ENCODE results near the gene C1QTNF6. TPM values are rescaled to one million over a fixed set of nuclear protein-coding genes. Genes with fewer than 3 reads are reported as not detected.

The C1QTNF6 gene
- total and polyA plus RNA-seq, 10 of the 15 experiments (the other 5 are each of a cell fraction or from before 2014, with no cell fraction given), result 0.16 to 4.1 (median 1.3) TPM

DNA sequence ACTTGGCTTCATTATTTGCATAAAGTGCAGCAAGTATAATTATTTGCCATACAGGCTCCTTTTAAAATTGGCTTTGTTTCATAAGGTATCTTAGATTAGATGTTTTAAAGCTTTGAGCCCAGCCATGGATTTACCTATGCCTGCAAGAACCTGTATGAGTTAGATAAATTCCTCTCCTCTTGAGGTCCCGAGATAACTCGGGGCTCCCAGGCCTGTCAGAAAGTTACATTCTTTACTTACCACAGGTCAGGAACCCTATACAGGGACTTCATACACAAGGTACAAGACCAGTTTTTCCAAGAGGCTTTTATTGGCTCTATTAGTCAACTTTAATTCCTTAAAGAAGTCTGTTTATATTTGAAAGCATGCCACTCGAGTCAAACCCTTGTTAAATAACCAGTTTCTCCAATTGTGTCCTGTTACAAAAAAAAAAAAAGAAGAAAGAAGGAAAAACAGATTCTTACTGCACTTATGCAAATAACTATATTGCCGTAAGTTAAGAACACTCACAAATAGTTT is 2.3 kb upstream of the C1QTNF6 start:
- DNase-seq (ENCODE audit: low read depth, low spot score) (no peak), FAIRE-seq (no peak), ATAC-seq (no peak)
- TF ChIP-seq CEBPB (IDR thresholded peaks at IDR 0.05; ENCODE audit: borderline replicate concordance in 1 of 2, low read depth in 2 of 2, low read length in 2 of 2) (no peak), BMI1 (IDR thresholded peaks at IDR 0.05; ENCODE audit: borderline replicate concordance) (no peak), POU2F2 (IDR thresholded peaks at IDR 0.05; ENCODE audit: borderline replicate concordance, low read depth, low read length) (no peak), TCF3 (IDR thresholded peaks at IDR 0.05; ENCODE audit: borderline replicate concordance, insufficient read depth, low read depth, low read length) (no peak)
- Histone ChIP-seq H4K20me1 (ENCODE audit: control insufficient read depth, insufficient read depth) (no peaks in the 10 kb centered on the region), H3K4me2 (ENCODE audit: control insufficient read depth, insufficient read depth) (no peak overlapping the region), H3K27me3 (replicated peaks in 1 of 2; ENCODE audit: control insufficient read depth in 2 of 2, insufficient read depth in 2 of 2, low read length in 1 of 2) (no peaks in the 10 kb centered on the region), H3K4me1 (ENCODE audit: control insufficient read depth, insufficient read depth, low read length) (peaks cover 8% of the 10 kb centered on the region; the same call in 1 of the 2 replicates), H3K27ac (ENCODE audit: control insufficient read depth, insufficient read depth) (no peak overlapping the region), H3K36me3 (ENCODE audit: control insufficient read depth in 2 of 2, insufficient read depth in 2 of 2, low read length in 1 of 2) (no peaks in the 10 kb centered on the region), H3K4me3 (no peak overlapping the region), H3K9me3 (replicated peaks; ENCODE audit: control insufficient read depth, insufficient read depth, low read length) (no peaks in the 10 kb centered on the region; the same call in 2 of the 3 replicates), H2AFZ (ENCODE audit: control insufficient read depth, low read depth, low read length) (no peak overlapping the region), H3K79me2 (ENCODE audit: control insufficient read depth, insufficient read depth, low read length) (no peaks in the 10 kb centered on the region), H3K9ac (ENCODE audit: control insufficient read depth, insufficient read depth, low read length) (no peak overlapping the region)
- ChIA-PET RAD21 (ENCODE audit: unreplicated experiment) (no interaction called here), POLR2A (no interaction called here), CTCF (interaction anchor here (1.1 to 6.4 kb wide), 3 partner anchors 9 to 23 kb away, joined by 3 to 53 read pairs (median 4); no protein-coding TSS in a partner anchor), SMC1A (ENCODE audit: uncharacterized antibody, unreplicated experiment) (interaction anchor here (0.9 to 5.5 kb wide), 5 partner anchors 20 to 52 kb away, joined by 3 to 64 read pairs (median 3); no protein-coding TSS in a partner anchor)
- intact Hi-C loops (cut with micrococcal nuclease; ENCODE audit: unreplicated experiment), result loop anchor here (10.0 kb wide), 2 partner anchors 46 to 406 kb away; partner anchors contain the start of gene IL2RB
- WGBS (ENCODE audit: insufficient coverage, insufficient replicate concordance, low lambda C conversion rate, missing lambda C conversion rate), result 76% methylated on average over 3 of the region's 4 CpGs
- no TSS peak for BruUV-seq (replicated peaks)
- in situ Hi-C loops (cut with MboI), result no loop called here

- CTCF ChIA-PET, result interaction anchor here (0.5 to 6.4 kb wide), 3 partner anchors 22 to 332 kb away, joined by 3 to 53 read pairs (median 3); no protein-coding TSS in a partner anchor
- no peak for TF ChIP-seq SUPT20H (IDR thresholded peaks at IDR 0.05; ENCODE audit: borderline replicate concordance, control insufficient read depth, low read depth, low read length)
- no peak for TF ChIP-seq CHD2 (IDR thresholded peaks at IDR 0.05; ENCODE audit: borderline replicate concordance, low read depth, low read length)
- no peak for TF ChIP-seq RAD51 (IDR thresholded peaks at IDR 0.05)
- TF ChIP-seq ASH2L (IDR thresholded peaks at IDR 0.05; ENCODE audit: borderline replicate concordance, low read depth), result no peak
- TF ChIP-seq SMC3 (IDR thresholded peaks at IDR 0.05; ENCODE audit: borderline replicate concordance, low read length), result no peak
- no peak for TF ChIP-seq NRF1 (conservative IDR thresholded peaks at IDR 0.05; ENCODE audit: low read depth, low read length)
- TF ChIP-seq ZNF687 (IDR thresholded peaks at IDR 0.05), result no peak
- TF ChIP-seq NFIC (IDR thresholded peaks at IDR 0.05; ENCODE audit: low read depth, low read length), result no peak
These were observed 937 bp upstream of the C1QTNF6 start for GRCh38 chr22:37188901-37189466.

More at GRCh38 chr22:37188901-37189466, 937 bp upstream of the C1QTNF6 start:
- H3K36me3 ChIP-seq (ENCODE audit: control insufficient read depth in 2 of 2, insufficient read depth in 2 of 2, low read length in 1 of 2), result no peaks in the 10 kb centered on the region
- no peaks in the 10 kb centered on the region; the same call in 2 of the 3 replicates for H3K9me3 ChIP-seq (replicated peaks; ENCODE audit: control insufficient read depth, insufficient read depth, low read length)
- H3K27me3 ChIP-seq (replicated peaks in 1 of 2; ENCODE audit: control insufficient read depth in 2 of 2, insufficient read depth in 2 of 2, low read length in 1 of 2), result no peaks in the 10 kb centered on the region
- 100% methylated on average over 2 of the region's 2 CpGs for WGBS (ENCODE audit: insufficient coverage, insufficient replicate concordance, low lambda C conversion rate, missing lambda C conversion rate)
- no peak overlapping the region for H3K9ac ChIP-seq (ENCODE audit: control insufficient read depth, insufficient read depth, low read length)
- H3K4me3 ChIP-seq, result no peak overlapping the region
- in situ Hi-C loops (cut with MboI), result loop anchor here (5.0 kb wide), 1 partner anchor 107 kb away; no protein-coding TSS in a partner anchor
- no peak overlapping the region for H3K4me2 ChIP-seq (ENCODE audit: control insufficient read depth, insufficient read depth)
- no TSS peak for BruUV-seq (replicated peaks)
- H4K20me1 ChIP-seq (ENCODE audit: control insufficient read depth, insufficient read depth), result no peaks in the 10 kb centered on the region
- H3K27ac ChIP-seq (ENCODE audit: control insufficient read depth, insufficient read depth), result no peak overlapping the region
- ChIA-PET SMC1A (ENCODE audit: uncharacterized antibody, unreplicated experiment) (interaction anchor here (1.9 kb wide), 1 partner anchor 8 kb away, joined by 4 read pairs; no protein-coding TSS in a partner anchor), POLR2A (no interaction called here), RAD21 (ENCODE audit: unreplicated experiment) (no interaction called here)
- FAIRE-seq (no peak), ATAC-seq (no peak), DNase-seq (ENCODE audit: low read depth, low spot score) (no peak)
- H3K79me2 ChIP-seq (ENCODE audit: control insufficient read depth, insufficient read depth, low read length), result no peaks in the 10 kb centered on the region
- peaks cover 4% of the 10 kb centered on the region; the same call in 1 of the 2 replicates for H3K4me1 ChIP-seq (ENCODE audit: control insufficient read depth, insufficient read depth, low read length)
- H2AFZ ChIP-seq (ENCODE audit: control insufficient read depth, low read depth, low read length), result no peak overlapping the region
- intact Hi-C loops (cut with micrococcal nuclease; ENCODE audit: unreplicated experiment), result no loop called here

Measured in GM12878 (cell line).